Measurements from ENCODE around the gene IGHMBP2. TPM values are rescaled to one million over a fixed set of nuclear protein-coding genes. Genes with fewer than 3 reads are reported as not detected.

Gene IGHMBP2
- total RNA-seq, 1 experiment from 2014 or later: 24.0 TPM

DNA sequence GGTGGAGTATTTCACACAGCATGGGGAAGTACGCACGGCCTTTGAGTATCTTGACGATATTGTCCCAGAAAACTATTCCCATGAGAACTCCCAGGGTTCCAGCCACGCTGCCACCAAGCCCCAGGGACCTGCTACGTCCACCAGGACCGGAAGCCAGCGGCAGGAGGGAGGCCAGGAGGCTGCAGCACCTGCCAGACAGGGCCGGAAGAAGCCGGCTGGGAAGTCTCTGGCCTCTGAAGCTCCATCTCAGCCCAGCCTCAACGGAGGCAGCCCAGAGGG is 32.6 kb downstream of the IGHMBP2 start:
- Mint-ChIP-seq H3K36me3 (ENCODE audit: insufficient read depth in 1 of 3, low read depth in 3 of 3) (peaks cover 2 to 45% (median 29%) of the 10 kb centered on the region in 3 experiments; a peak in 6 of 7 replicates), H3K4me3 (no peak overlapping the region), H3K27me3 (ENCODE audit: low read depth) (no peaks in the 10 kb centered on the region), H3K4me1 (no peaks in the 10 kb centered on the region), H3K9me3 (no peaks in the 10 kb centered on the region), H3K27ac (no peak overlapping the region)
- H4K5ac ChIP-seq (ENCODE audit: insufficient read length, low read depth, low read length): no peak overlapping the region
- no peaks in the 10 kb centered on the region for H3K23me2 ChIP-seq (ENCODE audit: insufficient read length, low read depth, low read length, poor library complexity, severe bottlenecking)
- H2AFZ ChIP-seq (ENCODE audit: low read length): no peak overlapping the region
- no peak overlapping the region for H2AK5ac ChIP-seq (ENCODE audit: insufficient read length, low read length)
- H3K14ac ChIP-seq (ENCODE audit: insufficient read depth, low read length): no peak overlapping the region
- no peak overlapping the region for H2BK120ac ChIP-seq (ENCODE audit: low read depth, low read length, poor library complexity, severe bottlenecking)
- no peak overlapping the region for H3K23ac ChIP-seq (ENCODE audit: insufficient read length, low read depth, low read length)
- no peaks in the 10 kb centered on the region for H4K20me1 ChIP-seq (ENCODE audit: control insufficient read depth, insufficient read depth, insufficient read length)
- H3T11ph ChIP-seq (ENCODE audit: low read length): no peak overlapping the region
- H3K9me3 ChIP-seq (ENCODE audit: control insufficient read depth, low read depth, low read length): no peaks in the 10 kb centered on the region
- no peaks in the 10 kb centered on the region for H3K27me3 ChIP-seq (ENCODE audit: insufficient read depth, low read length)
- H3K9ac ChIP-seq (ENCODE audit: extremely low read depth, insufficient read length, low read length): no peak overlapping the region
- TF ChIP-seq, protein P1, sequence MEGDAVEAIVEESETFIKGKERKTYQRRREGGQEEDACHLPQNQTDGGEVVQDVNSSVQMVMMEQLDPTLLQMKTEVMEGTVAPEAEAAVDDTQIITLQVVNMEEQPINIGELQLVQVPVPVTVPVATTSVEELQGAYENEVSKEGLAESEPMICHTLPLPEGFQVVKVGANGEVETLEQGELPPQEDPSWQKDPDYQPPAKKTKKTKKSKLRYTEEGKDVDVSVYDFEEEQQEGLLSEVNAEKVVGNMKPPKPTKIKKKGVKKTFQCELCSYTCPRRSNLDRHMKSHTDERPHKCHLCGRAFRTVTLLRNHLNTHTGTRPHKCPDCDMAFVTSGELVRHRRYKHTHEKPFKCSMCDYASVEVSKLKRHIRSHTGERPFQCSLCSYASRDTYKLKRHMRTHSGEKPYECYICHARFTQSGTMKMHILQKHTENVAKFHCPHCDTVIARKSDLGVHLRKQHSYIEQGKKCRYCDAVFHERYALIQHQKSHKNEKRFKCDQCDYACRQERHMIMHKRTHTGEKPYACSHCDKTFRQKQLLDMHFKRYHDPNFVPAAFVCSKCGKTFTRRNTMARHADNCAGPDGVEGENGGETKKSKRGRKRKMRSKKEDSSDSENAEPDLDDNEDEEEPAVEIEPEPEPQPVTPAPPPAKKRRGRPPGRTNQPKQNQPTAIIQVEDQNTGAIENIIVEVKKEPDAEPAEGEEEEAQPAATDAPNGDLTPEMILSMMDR (conservative IDR thresholded peaks at IDR 0.05): no peak
- H3K79me1 ChIP-seq (ENCODE audit: insufficient read depth, low read depth, low read length, poor library complexity, severe bottlenecking): no peaks in the 10 kb centered on the region
- no CpG with 5 or more reads among the region's 10 CpGs for WGBS (ENCODE audit: extremely low coverage, insufficient read length, low lambda C conversion rate)
- no peaks in the 10 kb centered on the region for H3K4me1 ChIP-seq (ENCODE audit: insufficient read depth, low read length)
- no peak overlapping the region for H3K4me2 ChIP-seq (ENCODE audit: insufficient read depth, insufficient read length, low read length)
- no peak overlapping the region for H2BK12ac ChIP-seq (ENCODE audit: insufficient read length, low read depth, low read length)
- H3K79me2 ChIP-seq (ENCODE audit: insufficient read depth, low read length): no peaks in the 10 kb centered on the region
- H4K91ac ChIP-seq (ENCODE audit: insufficient read length, low read depth, low read length): no peak overlapping the region
- DNase-seq: no peak
- H3K4ac ChIP-seq (ENCODE audit: low read depth, low read length): no peak overlapping the region
- H3K27ac ChIP-seq (ENCODE audit: insufficient read length, low read depth, low read length): no peak overlapping the region
- H2BK15ac ChIP-seq (ENCODE audit: low read depth, low read length): no peak overlapping the region
- no peak overlapping the region for H4K8ac ChIP-seq (replicated peaks; ENCODE audit: insufficient read length, low read depth, low read length)
- H3K56ac ChIP-seq (ENCODE audit: insufficient read length, low read depth, low read length): no peak overlapping the region
- no peak overlapping the region for H3K18ac ChIP-seq (ENCODE audit: insufficient read length, low read depth, low read length)
- H2BK5ac ChIP-seq (ENCODE audit: insufficient read length, low read length): no peak overlapping the region
- H2BK20ac ChIP-seq (ENCODE audit: low read depth, low read length, poor library complexity, severe bottlenecking): no peak overlapping the region
